HepG2 (cell line): ENCODE results near the gene ZER1. TPM values are rescaled to one million over a fixed set of nuclear protein-coding genes. Genes with fewer than 3 reads are reported as not detected.
A peak's percentile ranks its signal among the peaks of the same experiment; 100 is the strongest.

Source experiments
- DR1 ChIP-seq: sonication (generic); formaldehyde crosslinking; IDR thresholded peaks from 2 replicates; pipeline ENCODE4 v1.8.0; 2021; ENCODE audit warnings: mild to moderate bottlenecking, missing genetic modification reagents, inconsistent platforms
- GFI1 ChIP-seq: sonication (generic); formaldehyde crosslinking; IDR thresholded peaks from 2 replicates; pipeline ENCODE4 v1.5.0; 2020; ENCODE audit warnings: missing genetic modification reagents, mild to moderate bottlenecking, borderline replicate concordance
- HMGXB3 ChIP-seq: sonication (generic); formaldehyde crosslinking; IDR thresholded peaks from 2 replicates; pipeline ENCODE4 v1.4.0; 2020; ENCODE audit warnings: missing genetic modification reagents, borderline replicate concordance
- MAX ChIP-seq: IDR thresholded peaks from 2 replicates; pipeline ENCODE4 v1.6.1; 2012; ENCODE audit warnings: inconsistent platforms
- RBAK ChIP-seq: sonication (generic); formaldehyde crosslinking; IDR thresholded peaks from 2 replicates; pipeline ENCODE4 v1.5.1; 2020; ENCODE audit warnings: mild to moderate bottlenecking, missing genetic modification reagents
- ZBTB8A ChIP-seq: sonication (generic); formaldehyde crosslinking; IDR thresholded peaks from 2 replicates; pipeline ENCODE4 v1.4.0; 2020; ENCODE audit warnings: mild to moderate bottlenecking, low read depth, missing genetic modification reagents, borderline replicate concordance
- ZNF205 ChIP-seq: IDR thresholded peaks from 2 replicates; pipeline ENCODE4 v1.6.1; 2018; ENCODE audit warnings: missing biosample characterization, missing genetic modification reagents
- ZNF224 ChIP-seq: sonication (generic); formaldehyde crosslinking; IDR thresholded peaks from 2 replicates; pipeline ENCODE4 v1.5.0; 2020; ENCODE audit warnings: mild to moderate bottlenecking, missing genetic modification reagents
- ZNF234 ChIP-seq: sonication (generic); formaldehyde crosslinking; conservative IDR thresholded peaks from 2 replicates; pipeline ENCODE4 v1.5.1; 2020; ENCODE audit warnings: mild to moderate bottlenecking, missing genetic modification reagents
- ZNF710 ChIP-seq: sonication (generic); formaldehyde crosslinking; IDR thresholded peaks from 2 replicates; pipeline ENCODE4 v1.5.0; 2020; ENCODE audit warnings: mild to moderate bottlenecking, missing genetic modification reagents, borderline replicate concordance
- polyA plus RNA-seq, 8 experiments: library from polyadenylated mRNA; depleted of rRNA in 3 of 8; stranded (reverse) in 7 of 8; unstranded in 1 of 8; fragments of >200 nt; fragmentation: Illumina TruSeq in 4 of 8; extraction: Trizol in 4 of 8; gene quantifications; 2 replicates each; pipeline versions ENCODE4 v1.2.1 to v1.2.3, GENCODE V29; 2011 to 2016; ENCODE audit warnings: low read depth in 4 of 8, missing spikeins in 1 of 8, mixed read lengths in 1 of 8; ENCODE audit not compliant: insufficient read depth in 1 of 8
- total RNA-seq, 5 experiments: library from RNA; depleted of rRNA; stranded (reverse); fragments of >200 nt; fragmentation: Illumina TruSeq; extraction: Trizol; gene quantifications; 2 replicates each; pipeline ENCODE4 v1.2.3, GENCODE V29; 2016; ENCODE audit warnings: low read depth in 1 of 5
- TF ChIP-seq, protein P1 (sequence below): IDR thresholded peaks from 2 replicates; pipeline ENCODE4 v1.6.1; 2016; ENCODE audit warnings: missing compliant biosample characterization, missing genetic modification reagents, borderline replicate concordance
- TF ChIP-seq, protein P2 (sequence below): sonication (generic); formaldehyde crosslinking; IDR thresholded peaks from 2 replicates; pipeline ENCODE4 v1.8.1; 2023; ENCODE audit warnings: missing genetic modification reagents, mild to moderate bottlenecking, borderline replicate concordance
- TF ChIP-seq, protein P3 (sequence below): sonication (generic); formaldehyde crosslinking; IDR thresholded peaks from 2 replicates; pipeline ENCODE4 v1.4.0; 2020; ENCODE audit warnings: low read depth, mild to moderate bottlenecking, missing genetic modification reagents

ZER1 gene
- total and polyA plus RNA-seq, 2 of the 13 experiments (the other 11 are each of a cell fraction or from before 2014, with no cell fraction given) = 7.7 to 40.0 TPM

GRCh38 chr9:128786681-128787601 lies 15.2 kb upstream of the ZER1 start, which contains the start of gene TBC1D13 (continued):
- 0 out of 2 replicates have a peak, but pooled peaks have one; percentile 49 for TF ChIP-seq HMGXB3 (CRISPR knock-in tag)
- peak; percentile 79 for TF ChIP-seq ZNF710
- TF ChIP-seq ZNF205 (CRISPR knock-in tag) = peak; percentile 85
- TF ChIP-seq ZNF224 = peak; percentile 97
- TF ChIP-seq ZBTB8A (CRISPR knock-in tag) = no peak; the same call in 1 of the 2 replicates
- TF ChIP-seq GFI1 (CRISPR knock-in tag) = peak; percentile 76; the same call in 1 of the 2 replicates
- TF ChIP-seq, protein P1, sequence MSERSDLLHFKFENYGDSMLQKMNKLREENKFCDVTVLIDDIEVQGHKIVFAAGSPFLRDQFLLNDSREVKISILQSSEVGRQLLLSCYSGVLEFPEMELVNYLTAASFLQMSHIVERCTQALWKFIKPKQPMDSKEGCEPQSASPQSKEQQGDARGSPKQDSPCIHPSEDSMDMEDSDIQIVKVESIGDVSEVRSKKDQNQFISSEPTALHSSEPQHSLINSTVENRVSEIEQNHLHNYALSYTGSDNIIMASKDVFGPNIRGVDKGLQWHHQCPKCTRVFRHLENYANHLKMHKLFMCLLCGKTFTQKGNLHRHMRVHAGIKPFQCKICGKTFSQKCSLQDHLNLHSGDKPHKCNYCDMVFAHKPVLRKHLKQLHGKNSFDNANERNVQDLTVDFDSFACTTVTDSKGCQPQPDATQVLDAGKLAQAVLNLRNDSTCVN = peak; percentile 89
- TF ChIP-seq, protein P2, sequence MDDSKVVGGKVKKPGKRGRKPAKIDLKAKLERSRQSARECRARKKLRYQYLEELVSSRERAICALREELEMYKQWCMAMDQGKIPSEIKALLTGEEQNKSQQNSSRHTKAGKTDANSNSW (CRISPR knock-in tag) = 0 out of 2 replicates have a peak, but pooled peaks have one; percentile 58
- peak; percentile 97 for TF ChIP-seq ZNF234 (CRISPR knock-in tag)
- no peak for TF ChIP-seq RBAK (CRISPR knock-in tag)
- TF ChIP-seq MAX = peak; percentile 99
- peak; percentile 53; the same call in 1 of the 2 replicates for TF ChIP-seq DR1 (CRISPR knock-in tag)
- TF ChIP-seq, protein P3, sequence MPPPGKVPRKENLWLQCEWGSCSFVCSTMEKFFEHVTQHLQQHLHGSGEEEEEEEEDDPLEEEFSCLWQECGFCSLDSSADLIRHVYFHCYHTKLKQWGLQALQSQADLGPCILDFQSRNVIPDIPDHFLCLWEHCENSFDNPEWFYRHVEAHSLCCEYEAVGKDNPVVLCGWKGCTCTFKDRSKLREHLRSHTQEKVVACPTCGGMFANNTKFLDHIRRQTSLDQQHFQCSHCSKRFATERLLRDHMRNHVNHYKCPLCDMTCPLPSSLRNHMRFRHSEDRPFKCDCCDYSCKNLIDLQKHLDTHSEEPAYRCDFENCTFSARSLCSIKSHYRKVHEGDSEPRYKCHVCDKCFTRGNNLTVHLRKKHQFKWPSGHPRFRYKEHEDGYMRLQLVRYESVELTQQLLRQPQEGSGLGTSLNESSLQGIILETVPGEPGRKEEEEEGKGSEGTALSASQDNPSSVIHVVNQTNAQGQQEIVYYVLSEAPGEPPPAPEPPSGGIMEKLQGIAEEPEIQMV (CRISPR knock-in tag) = peak; percentile 93
